HCT116 (cell line): Measurements from ENCODE around the gene ACP6. TPM values are rescaled to one million over a fixed set of nuclear protein-coding genes. Genes with fewer than 3 reads are reported as not detected.
A peak's percentile ranks its signal among the peaks of the same experiment; 100 is the strongest.

Experiments used
- ATAC-seq: fragments of 200-7000 bp; cut with Tn5 transposase; 2 replicates; pipeline ENCODE4 v1.9.1; 2020; ENCODE audit warnings: mild to moderate bottlenecking, moderate library complexity
- BruUV-seq: library from RNA; stranded (reverse); fragments of 400-500 nt; replicated peaks from 2 replicates; lab custom pipeline; 2021; lab: Mats Ljungman, UMichigan
- CTCF ChIA-PET: fragments of 300-600 bp; sonication (Branson Sonifier 250); formaldehyde crosslinking; loops from one replicate; lab custom pipeline; 2021; ENCODE audit warnings: antibody characterized with exemption; lab: Charles Lee
- POLR2A ChIA-PET: fragments of 300-600, 350-600 bp; sonication (Branson Sonifier 250); formaldehyde crosslinking; loops from one replicate; lab custom pipeline; 2021; ENCODE audit warnings: antibody characterized with exemption; lab: Charles Lee
- RAD21 ChIA-PET, 2 experiments: fragments of 300-600 bp; sonication (Branson Sonifier 250); formaldehyde crosslinking; loops; one replicate each; lab custom pipeline; 2023; ENCODE audit warnings: low total read pairs in 2 of 2; ENCODE audit not compliant: uncharacterized antibody in 2 of 2, unreplicated experiment in 2 of 2, low non-redundant PET in 1 of 2; lab: Charles Lee
- DNase-seq: peaks from one replicate; pipeline ENCODE4 v3.0.0-alpha.2; 2010; ENCODE audit warnings: low read depth, low spot score
- H2AFZ ChIP-seq: fragments of 200-600 bp; shearing (Covaris generic), sonication (generic); 2 replicates; pipeline ENCODE4 v1.6.1; 2017; ENCODE audit warnings: low read depth, mixed run types, mixed read lengths, antibody characterized with exemption, low read length; ENCODE audit not compliant: poor library complexity, severe bottlenecking
- H3K27ac ChIP-seq: 2 replicates; pipeline ENCODE4 v1.5.1; 2012; ENCODE audit warnings: low read depth, low read length
- H3K27me3 ChIP-seq: fragments of 200-600 bp; sonication (generic); 2 replicates; pipeline ENCODE4 v1.6.1; 2016; ENCODE audit warnings: mixed run types, low read length, mixed read lengths; ENCODE audit not compliant: insufficient read depth
- H3K36me3 ChIP-seq, 2 experiments: fragments of 200-500 bp in 1 of 2; fragments of 200-600 bp in 1 of 2; sonication (Bioruptor generic) in 1 of 2; sonication (generic) in 1 of 2; 2 replicates each; pipeline versions ENCODE4 v1.5.1 to v1.6.1; 2014 to 2016; ENCODE audit warnings: low read length in 2 of 2, inconsistent platforms in 1 of 2, mixed read lengths in 1 of 2, mixed run types in 1 of 2; ENCODE audit not compliant: insufficient read depth in 2 of 2, control insufficient read depth in 1 of 2
- H3K4me1 ChIP-seq, 2 experiments: fragments of 200-600 bp in 1 of 2; sonication (generic) in 1 of 2; 2 replicates each; pipeline versions ENCODE4 v1.5.1 to v1.6.1; 2012 to 2017; ENCODE audit warnings: low read length in 2 of 2, inconsistent platforms in 1 of 2, mild to moderate bottlenecking in 1 of 2, mixed read lengths in 1 of 2, mixed run types in 1 of 2, moderate library complexity in 1 of 2; ENCODE audit not compliant: insufficient read depth in 2 of 2, control insufficient read depth in 1 of 2
- H3K4me2 ChIP-seq: fragments of 200-600 bp; sonication (generic); 2 replicates; pipeline ENCODE4 v1.6.1; 2017; ENCODE audit warnings: mixed run types, low read length, mixed read lengths
- H3K4me3 ChIP-seq, 2 experiments: fragments of 200-600 bp in 1 of 2; sonication (generic) in 1 of 2; replicated peaks in 1 of 2; 2 replicates each; pipeline ENCODE4 v1.5.1; 2011 to 2016; ENCODE audit warnings: low read length in 2 of 2, control low read depth in 1 of 2, low read depth in 1 of 2, mild to moderate bottlenecking in 1 of 2, mixed read lengths in 1 of 2, mixed run types in 1 of 2
- H3K79me2 ChIP-seq: fragments of 200-600 bp; sonication (generic); 2 replicates; pipeline ENCODE4 v1.6.1; 2017; ENCODE audit warnings: mild to moderate bottlenecking, mixed run types, low read length, moderate library complexity, mixed read lengths; ENCODE audit not compliant: insufficient read depth
- H3K9ac ChIP-seq: fragments of 200-600 bp; sonication (generic); 2 replicates; pipeline ENCODE4 v1.6.1; 2016; ENCODE audit warnings: low read length, mixed read lengths
- H3K9me2 ChIP-seq: fragments of 200-600 bp; sonication (generic), shearing (Covaris generic); 2 replicates; pipeline ENCODE4 v1.6.1; 2017; ENCODE audit warnings: mixed run types, mild to moderate bottlenecking, moderate library complexity; ENCODE audit not compliant: insufficient read depth
- H3K9me3 ChIP-seq, 2 experiments: fragments of 200-500 bp in 1 of 2; fragments of 200-600 bp in 1 of 2; sonication (Bioruptor generic) in 1 of 2; sonication (generic) in 1 of 2; 2 replicates each; pipeline ENCODE4 v1.6.1; 2014 to 2017; ENCODE audit warnings: low read length in 2 of 2, mixed read lengths in 2 of 2, inconsistent platforms in 1 of 2, low read depth in 1 of 2, mild to moderate bottlenecking in 1 of 2, mixed run types in 1 of 2, moderate library complexity in 1 of 2; ENCODE audit not compliant: control insufficient read depth in 1 of 2, insufficient read depth in 1 of 2
- H4K20me1 ChIP-seq: fragments of 200-600 bp; sonication (generic), shearing (Covaris generic); 2 replicates; pipeline ENCODE4 v1.6.1; 2017; ENCODE audit warnings: mixed run types, mild to moderate bottlenecking, moderate library complexity; ENCODE audit not compliant: insufficient read depth
- CBX3 ChIP-seq: IDR thresholded peaks from 2 replicates; pipeline ENCODE4 v1.6.1; 2012; ENCODE audit warnings: low read depth
- CEBPB ChIP-seq: IDR thresholded peaks from 2 replicates; pipeline ENCODE4 v1.6.1; 2012; ENCODE audit warnings: low read depth
- EGR1 ChIP-seq: IDR thresholded peaks from 2 replicates; pipeline ENCODE4 v1.6.1; 2012; ENCODE audit warnings: low read depth
- ELF1 ChIP-seq: IDR thresholded peaks from 2 replicates; pipeline ENCODE4 v1.6.1; 2012; ENCODE audit warnings: low read depth, borderline replicate concordance
- EZH2 ChIP-seq: fragments of 200-600 bp; sonication (generic); IDR thresholded peaks from 2 replicates; pipeline ENCODE4 v1.6.1; 2017; ENCODE audit warnings: antibody characterized with exemption, mixed run types
- FOSL1 ChIP-seq: IDR thresholded peaks from 2 replicates; pipeline ENCODE4 v1.6.1; 2012; ENCODE audit warnings: low read depth
- POLR2AphosphoS5 ChIP-seq: IDR thresholded peaks from 2 replicates; pipeline ENCODE4 v1.6.1; 2011; ENCODE audit warnings: mild to moderate bottlenecking, low read depth, low read length, moderate library complexity
- RAD21 ChIP-seq: IDR thresholded peaks from 2 replicates; pipeline ENCODE4 v1.6.1; 2012; ENCODE audit warnings: low read depth, mild to moderate bottlenecking
- SP1 ChIP-seq: IDR thresholded peaks from 2 replicates; pipeline ENCODE4 v1.6.1; 2012; ENCODE audit warnings: low read depth
- ZFX ChIP-seq: fragments of 450-650 bp; IDR thresholded peaks from 2 replicates; pipeline ENCODE4 v1.6.1; 2017
- intact Hi-C: fragments of 100-400 bp; cut with micrococcal nuclease; formaldehyde crosslinking; loops from 2 replicates; pipeline ENCODE4 v1.10.0; 2022
- total RNA-seq: library from RNA; stranded (reverse); gene quantifications from one replicate; pipeline ENCODE4 v1.2.1, GENCODE V29; 2021; ENCODE audit not compliant: unreplicated experiment
- TF ChIP-seq, protein P1 (sequence below), 3 experiments: fragments of 200-600 bp in 1 of 3; sonication (generic) in 1 of 3; IDR thresholded peaks in 2 of 3; conservative IDR thresholded peaks in 1 of 3; 2 replicates each; pipeline ENCODE4 v1.5.1; 2012 to 2017; ENCODE audit warnings: low read depth in 2 of 3, low read length in 2 of 3, antibody characterized with exemption in 1 of 3, borderline replicate concordance in 1 of 3, control low read depth in 1 of 3, mild to moderate bottlenecking in 1 of 3, mixed read lengths in 1 of 3, mixed run types in 1 of 3, moderate library complexity in 1 of 3; ENCODE audit not compliant: insufficient read depth in 1 of 3
- TF ChIP-seq, protein P2 (sequence below): IDR thresholded peaks from 2 replicates; pipeline ENCODE4 v1.6.1; 2012; ENCODE audit warnings: low read depth

The ACP6 gene
- total RNA-seq, 1 experiment from 2014 or later: 26.4 TPM

DNA sequence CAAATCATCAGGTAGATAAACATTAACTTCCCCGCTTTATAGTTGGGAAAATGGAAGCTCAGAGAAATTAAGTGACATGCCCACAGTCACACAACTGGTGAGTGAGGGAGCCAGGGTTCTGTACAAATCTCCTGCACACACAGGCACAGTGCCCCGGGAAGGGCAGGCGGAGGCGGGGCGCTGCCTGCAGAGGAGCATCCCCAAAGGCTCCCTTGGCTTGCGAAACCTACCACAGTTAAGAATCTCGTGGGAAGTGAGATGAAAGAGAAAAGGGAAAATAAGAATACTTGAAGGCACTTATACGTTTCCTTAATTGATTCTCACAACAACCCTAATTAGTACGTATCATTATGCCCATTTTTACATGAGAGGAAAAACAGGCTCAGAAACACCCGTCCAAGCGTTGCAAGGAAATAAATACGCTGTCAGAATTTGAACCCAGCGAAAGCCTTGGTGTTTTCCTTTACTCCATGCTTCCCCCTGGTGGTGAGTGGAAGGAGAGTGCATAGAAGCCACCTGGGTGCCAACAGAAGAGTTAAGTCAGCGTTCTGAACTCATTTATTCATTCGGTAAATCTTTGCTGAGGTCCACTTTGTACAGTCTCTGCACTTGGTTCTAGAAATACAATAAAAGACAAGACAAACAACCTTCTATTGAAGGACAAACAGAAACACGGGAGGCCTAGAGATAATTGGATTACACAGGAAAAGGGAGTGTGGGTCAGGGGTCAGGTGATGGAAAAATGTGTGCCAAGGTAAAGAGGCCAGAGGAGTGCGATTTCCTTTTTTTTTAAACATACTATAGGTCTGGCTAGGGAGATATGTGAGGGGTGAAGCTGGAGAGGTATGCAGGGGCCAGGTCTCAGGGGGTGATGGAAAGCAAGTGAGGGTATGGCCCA lies 28.4 kb downstream of the ACP6 start (continued):
- TF ChIP-seq, protein P1, sequence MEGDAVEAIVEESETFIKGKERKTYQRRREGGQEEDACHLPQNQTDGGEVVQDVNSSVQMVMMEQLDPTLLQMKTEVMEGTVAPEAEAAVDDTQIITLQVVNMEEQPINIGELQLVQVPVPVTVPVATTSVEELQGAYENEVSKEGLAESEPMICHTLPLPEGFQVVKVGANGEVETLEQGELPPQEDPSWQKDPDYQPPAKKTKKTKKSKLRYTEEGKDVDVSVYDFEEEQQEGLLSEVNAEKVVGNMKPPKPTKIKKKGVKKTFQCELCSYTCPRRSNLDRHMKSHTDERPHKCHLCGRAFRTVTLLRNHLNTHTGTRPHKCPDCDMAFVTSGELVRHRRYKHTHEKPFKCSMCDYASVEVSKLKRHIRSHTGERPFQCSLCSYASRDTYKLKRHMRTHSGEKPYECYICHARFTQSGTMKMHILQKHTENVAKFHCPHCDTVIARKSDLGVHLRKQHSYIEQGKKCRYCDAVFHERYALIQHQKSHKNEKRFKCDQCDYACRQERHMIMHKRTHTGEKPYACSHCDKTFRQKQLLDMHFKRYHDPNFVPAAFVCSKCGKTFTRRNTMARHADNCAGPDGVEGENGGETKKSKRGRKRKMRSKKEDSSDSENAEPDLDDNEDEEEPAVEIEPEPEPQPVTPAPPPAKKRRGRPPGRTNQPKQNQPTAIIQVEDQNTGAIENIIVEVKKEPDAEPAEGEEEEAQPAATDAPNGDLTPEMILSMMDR (IDR thresholded peaks at IDR 0.05 in 2 of 3, conservative IDR thresholded peaks at IDR 0.05 in 1 of 3; ENCODE audit: borderline replicate concordance in 1 of 3, insufficient read depth in 1 of 3, low read depth in 2 of 3, low read length in 2 of 3): peak; percentile 73 to 93 (median 90)

DNA sequence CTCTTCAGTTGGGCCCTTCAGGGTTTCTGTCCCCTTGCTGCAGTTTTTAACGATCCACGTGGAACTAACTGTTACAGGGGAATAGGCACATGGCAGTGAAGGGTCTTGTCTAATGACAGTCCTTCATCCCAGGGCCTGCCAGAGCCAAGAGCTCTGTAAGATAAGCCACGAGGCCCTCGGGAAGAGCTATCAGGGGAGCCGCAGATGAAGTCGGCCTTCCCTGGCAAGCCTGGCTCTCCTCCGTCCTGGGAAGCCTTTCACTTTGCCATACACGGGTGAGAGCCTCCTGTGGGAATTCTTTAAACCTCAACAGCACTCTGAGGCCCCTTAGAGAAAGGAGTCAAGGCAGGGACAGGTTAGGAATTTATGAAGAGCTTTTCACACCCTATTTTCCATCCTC lies 29.0 kb downstream of the ACP6 start:
- H3K4me3 ChIP-seq: no peak overlapping the region
- CTCF ChIA-PET: interaction anchor here (0.7 to 3.1 kb wide), 9 partner anchors 9 to 251 kb away, joined by 3 to 14 read pairs (median 3); no protein-coding TSS in a partner anchor

More for the DNA sequence above, 29.0 kb downstream of the ACP6 start:
- no peak overlapping the region for H3K9ac ChIP-seq
- no peaks in the 10 kb centered on the region for H4K20me1 ChIP-seq
- peaks cover 0 to 11% of the 10 kb centered on the region in 2 experiments; a peak in 1 of 4 replicates for H3K4me1 ChIP-seq
- no peaks in the 10 kb centered on the region for H3K79me2 ChIP-seq
- H3K27me3 ChIP-seq: no peaks in the 10 kb centered on the region
- H2AFZ ChIP-seq: no peak overlapping the region
- TF ChIP-seq ELF1: no peak
- no peak for TF ChIP-seq CBX3
- TF ChIP-seq FOSL1: no peak
- TF ChIP-seq, protein P2, sequence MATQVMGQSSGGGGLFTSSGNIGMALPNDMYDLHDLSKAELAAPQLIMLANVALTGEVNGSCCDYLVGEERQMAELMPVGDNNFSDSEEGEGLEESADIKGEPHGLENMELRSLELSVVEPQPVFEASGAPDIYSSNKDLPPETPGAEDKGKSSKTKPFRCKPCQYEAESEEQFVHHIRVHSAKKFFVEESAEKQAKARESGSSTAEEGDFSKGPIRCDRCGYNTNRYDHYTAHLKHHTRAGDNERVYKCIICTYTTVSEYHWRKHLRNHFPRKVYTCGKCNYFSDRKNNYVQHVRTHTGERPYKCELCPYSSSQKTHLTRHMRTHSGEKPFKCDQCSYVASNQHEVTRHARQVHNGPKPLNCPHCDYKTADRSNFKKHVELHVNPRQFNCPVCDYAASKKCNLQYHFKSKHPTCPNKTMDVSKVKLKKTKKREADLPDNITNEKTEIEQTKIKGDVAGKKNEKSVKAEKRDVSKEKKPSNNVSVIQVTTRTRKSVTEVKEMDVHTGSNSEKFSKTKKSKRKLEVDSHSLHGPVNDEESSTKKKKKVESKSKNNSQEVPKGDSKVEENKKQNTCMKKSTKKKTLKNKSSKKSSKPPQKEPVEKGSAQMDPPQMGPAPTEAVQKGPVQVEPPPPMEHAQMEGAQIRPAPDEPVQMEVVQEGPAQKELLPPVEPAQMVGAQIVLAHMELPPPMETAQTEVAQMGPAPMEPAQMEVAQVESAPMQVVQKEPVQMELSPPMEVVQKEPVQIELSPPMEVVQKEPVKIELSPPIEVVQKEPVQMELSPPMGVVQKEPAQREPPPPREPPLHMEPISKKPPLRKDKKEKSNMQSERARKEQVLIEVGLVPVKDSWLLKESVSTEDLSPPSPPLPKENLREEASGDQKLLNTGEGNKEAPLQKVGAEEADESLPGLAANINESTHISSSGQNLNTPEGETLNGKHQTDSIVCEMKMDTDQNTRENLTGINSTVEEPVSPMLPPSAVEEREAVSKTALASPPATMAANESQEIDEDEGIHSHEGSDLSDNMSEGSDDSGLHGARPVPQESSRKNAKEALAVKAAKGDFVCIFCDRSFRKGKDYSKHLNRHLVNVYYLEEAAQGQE: no peak
- no peak for TF ChIP-seq CEBPB
- no peak for TF ChIP-seq EGR1
- TF ChIP-seq ZFX: no peak
- no peak for TF ChIP-seq EZH2
- no peak for TF ChIP-seq RAD21
- no peak for TF ChIP-seq POLR2AphosphoS5
- no peak for TF ChIP-seq SP1
- no peaks in the 10 kb centered on the region for H3K9me2 ChIP-seq
- no peak for DNase-seq
- intact Hi-C loops: loop anchor here (5.0 kb wide), 2 partner anchors 61 to 369 kb away; no protein-coding TSS in a partner anchor
- POLR2A ChIA-PET: no interaction called here
- H3K9me3 ChIP-seq: no peaks in the 10 kb centered on the region
- no peaks in the 10 kb centered on the region for H3K36me3 ChIP-seq
- no TSS peak for BruUV-seq
- RAD21 ChIA-PET: interaction anchor here in 1 of 2 experiments (0.7 kb wide), 1 partner anchor 132 kb away, joined by 4 read pairs; no protein-coding TSS in a partner anchor
- no peak overlapping the region for H3K27ac ChIP-seq
- ATAC-seq: no peak
- 0 out of 2 replicates have a peak overlapping the region, but pooled peaks have one; percentile 47 for H3K4me2 ChIP-seq
